ENCODE measurements around the gene OR6K3.
"Not testable (repeated sequence)": the region's sequence is repeated elsewhere in the genome, so short reads cannot be mapped to it uniquely, and the experiment has no call there.

OR6K3 gene, protein sequence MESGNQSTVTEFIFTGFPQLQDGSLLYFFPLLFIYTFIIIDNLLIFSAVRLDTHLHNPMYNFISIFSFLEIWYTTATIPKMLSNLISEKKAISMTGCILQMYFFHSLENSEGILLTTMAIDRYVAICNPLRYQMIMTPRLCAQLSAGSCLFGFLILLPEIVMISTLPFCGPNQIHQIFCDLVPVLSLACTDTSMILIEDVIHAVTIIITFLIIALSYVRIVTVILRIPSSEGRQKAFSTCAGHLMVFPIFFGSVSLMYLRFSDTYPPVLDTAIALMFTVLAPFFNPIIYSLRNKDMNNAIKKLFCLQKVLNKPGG

DNA sequence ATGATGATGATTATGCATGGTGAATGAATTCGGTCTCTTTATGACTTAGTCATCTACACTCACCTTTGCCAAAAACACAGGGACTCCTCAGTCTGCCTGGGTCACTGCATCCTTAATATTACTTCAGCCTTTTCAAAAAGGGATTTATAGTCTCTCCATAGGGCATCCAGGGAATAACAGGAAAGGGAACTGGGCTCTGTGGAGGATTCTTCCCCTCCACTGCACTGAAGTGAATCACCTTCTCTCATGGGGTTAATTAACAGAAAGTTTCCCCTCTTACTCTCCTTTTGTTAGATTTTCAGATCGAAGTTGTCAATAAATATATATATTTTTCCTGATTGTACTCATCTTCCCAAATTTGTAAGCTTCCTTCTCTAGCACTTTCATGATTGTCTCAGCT is at the start of gene OR6K3:
Gene OR6K3 (minus strand): TSS at position 101 of the 400 bp plus-strand sequence. CDS start 2,605 bp downstream, outside the sequence.
- DNase-seq: no peak

DNA sequence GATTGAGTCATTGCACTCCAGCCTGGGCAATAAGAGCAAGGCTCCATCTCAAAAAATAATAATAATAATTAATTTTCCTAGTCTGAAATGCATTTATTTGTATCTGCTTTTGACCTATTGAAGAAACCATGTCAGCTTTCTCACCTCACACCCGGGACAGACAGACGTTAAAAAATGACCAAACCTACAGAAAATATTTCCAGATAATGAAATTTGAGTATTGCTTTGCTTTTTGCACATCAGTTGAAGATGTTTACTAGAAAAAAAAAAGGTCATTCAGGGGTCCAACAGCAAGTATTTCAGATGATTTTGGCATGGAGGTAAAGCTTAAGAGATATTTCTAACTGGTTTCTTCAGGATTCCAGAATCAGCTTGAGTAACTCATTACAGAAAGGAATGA is 33.9 kb upstream of the OR6K3 start, which contains the start of gene OR6K6:
Gene OR6K6 (plus strand): TSS at position 301 of the 400 bp plus-strand sequence. CDS start 168 bp downstream, outside the sequence.
- DNase-seq: no peak

DNA sequence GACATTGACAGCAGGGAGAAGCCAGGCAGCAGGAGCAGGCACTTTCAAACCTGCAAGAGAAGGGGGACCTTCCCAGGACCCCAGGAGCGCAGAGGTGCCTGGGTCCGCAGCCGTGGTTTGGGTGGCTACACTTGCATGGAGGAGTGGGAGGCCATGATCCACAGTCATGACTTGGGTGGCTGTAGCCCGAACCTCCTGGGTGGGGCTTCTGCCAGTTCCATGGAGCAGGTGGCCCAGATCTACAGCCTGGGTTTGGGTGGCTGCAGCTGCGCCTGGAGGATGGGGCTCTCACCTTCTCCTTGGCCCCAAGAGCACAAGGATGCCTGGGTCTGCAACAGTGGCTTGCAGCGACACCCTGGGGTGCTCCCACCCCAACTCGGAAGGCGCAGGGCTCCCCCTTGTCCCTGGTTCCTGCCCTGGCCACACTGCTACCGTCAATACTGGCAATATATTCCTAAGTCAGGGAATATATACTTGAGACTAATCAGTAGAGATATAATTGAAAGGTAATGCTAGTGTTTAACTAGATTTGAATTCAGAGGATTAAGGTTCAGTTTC is 31.7 kb upstream of the OR6K3 start:
- no peak for DNase-seq

DNA sequence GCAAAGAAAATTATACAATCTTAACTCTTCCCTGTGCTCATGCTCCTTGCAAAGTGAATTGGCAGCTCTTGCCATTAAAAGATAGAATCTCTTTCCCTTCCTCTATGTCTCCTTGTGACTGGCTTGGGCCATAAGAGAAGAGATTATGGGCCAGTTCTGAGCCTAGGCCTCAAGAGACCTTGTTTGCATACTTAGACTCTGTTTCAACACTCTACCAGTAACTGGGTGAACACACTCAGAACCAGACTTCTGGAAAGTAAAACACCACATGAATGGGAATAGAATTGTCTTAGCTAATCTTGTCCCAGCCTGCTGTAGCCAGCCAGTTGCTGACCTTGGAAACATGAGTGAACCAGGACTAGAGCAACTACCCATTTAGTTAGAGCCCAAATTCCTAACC is 15.3 kb upstream of the OR6K3 start:
- DNase-seq: no peak

DNA sequence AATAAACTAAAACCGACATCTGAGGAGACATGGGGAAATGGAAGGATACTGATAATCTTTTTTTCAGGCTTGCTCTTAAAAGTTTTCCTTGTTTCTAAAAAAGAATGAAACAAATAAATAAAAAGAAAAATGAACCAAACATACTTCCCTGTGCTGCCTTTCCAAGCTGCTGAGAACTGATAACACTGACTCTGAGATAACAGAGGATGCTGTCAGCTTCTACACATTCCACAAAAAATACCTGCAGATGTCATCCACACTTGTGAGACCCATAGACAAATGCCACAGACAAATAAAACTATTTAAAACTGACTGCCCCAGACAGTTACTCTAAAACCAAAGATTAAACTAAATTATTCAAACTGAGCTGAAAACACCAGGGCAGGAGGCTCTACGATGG is 12.0 kb upstream of the OR6K3 start:
- DNase-seq: no peak

DNA sequence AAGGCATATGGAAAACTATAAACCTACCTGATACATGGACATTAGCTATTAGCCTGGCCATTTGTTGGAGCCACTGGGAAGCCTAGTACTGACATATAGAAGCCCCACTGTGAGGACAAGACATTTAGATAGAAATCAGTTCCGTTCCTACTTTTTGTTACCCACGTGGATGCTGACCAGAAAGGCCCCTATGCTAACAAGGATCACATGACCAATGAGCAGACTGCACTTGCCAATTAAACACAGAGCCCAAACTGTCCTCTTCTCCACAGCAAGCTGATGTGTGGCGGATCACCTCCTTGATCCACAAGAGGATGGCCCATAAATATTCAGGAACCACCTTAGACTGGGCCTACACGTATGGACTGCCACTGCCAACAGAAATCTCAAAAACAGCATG is 11.2 kb upstream of the OR6K3 start:
- no peak for DNase-seq

DNA sequence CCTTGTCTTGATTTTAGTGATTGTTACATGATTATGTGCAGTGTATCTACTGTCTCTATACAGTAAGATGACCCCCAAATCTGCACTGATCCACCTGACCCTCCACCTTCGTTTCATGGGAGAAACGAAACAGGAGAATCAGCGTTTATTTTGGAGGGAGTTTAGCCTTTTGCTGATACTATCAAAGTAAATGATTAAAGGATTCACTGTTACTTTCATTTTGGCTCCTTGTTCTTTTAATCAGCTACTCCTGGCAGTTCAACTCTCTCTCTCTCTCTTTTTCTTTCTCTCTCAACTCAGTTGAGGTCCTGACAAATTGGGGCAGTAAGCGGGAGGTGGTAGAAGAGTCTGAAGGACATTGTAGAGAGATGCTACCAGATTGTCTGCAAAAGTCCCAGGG is 9.9 kb upstream of the OR6K3 start:
- no peak for DNase-seq

DNA sequence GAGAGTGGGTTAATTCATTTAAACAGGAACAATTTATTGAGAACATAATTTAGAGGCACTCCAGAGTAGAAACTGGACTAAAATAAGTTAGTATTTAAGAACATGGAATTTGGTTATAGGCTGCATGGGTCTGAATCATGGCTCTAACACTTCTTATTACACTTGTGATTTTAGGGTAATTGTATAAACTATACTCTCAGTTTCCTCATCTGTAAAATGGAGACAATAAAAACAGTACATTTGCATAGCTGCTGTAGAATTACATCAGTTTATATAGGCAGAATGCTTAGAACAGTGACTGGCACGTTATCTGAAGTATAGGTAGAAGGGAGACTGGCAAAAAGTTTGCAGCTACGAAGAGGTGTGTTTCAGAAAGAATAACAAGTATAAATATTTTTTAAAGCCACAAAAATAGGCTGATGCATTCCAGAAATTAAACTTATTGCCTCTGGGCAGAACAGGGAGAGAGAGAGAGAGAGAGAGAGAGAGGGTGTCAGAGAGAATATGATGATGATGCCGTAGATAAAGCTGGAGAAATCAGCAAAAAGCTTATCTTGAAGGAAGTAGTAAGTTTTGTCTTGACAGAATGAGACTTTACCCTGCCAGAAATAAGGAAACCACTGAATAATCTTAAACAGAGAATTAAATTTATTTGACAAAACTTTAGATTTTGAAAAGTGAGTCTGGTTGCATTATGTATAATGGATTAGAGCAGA is 8.1 kb upstream of the OR6K3 start:
- no peak for DNase-seq

DNA sequence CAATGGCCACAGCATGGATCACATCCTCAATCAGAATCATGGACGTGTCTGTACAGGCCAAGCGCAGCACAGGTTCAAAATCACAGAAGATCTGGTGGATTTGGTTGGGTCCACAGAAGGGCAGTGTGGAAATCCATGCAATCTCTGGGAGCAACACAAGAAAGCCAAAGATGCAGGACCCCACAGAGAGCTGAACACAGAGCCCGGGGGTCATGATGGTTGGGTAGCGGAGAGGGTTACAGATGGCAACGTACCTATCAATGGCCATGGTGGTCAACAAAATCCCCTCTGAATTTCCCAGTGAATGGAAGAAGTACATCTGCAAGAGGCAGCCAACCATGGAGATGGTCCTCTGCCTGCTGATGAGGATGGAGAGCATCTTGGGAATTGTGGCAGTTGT is 3.9 kb upstream of the OR6K3 start:
- no peak for DNase-seq

DNA sequence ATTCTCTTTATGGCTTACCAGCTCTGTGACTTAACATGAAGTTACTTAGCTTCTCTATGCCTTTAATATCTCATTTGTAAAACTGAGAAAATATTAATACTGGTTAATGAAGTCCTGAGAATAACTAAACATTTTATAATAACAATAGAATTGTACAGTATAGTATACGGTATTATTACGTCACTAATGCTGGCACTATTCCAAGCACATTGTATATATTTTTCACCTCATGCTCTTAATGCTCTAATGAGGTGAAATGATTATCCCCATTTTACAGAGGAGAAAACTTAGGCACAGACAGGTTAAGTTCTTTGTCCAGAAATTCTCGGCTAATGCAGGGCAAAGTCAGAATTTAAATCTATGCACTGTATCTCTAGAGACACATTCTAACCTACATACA is 856 bp downstream of the OR6K3 start:
- DNase-seq: no peak

DNA sequence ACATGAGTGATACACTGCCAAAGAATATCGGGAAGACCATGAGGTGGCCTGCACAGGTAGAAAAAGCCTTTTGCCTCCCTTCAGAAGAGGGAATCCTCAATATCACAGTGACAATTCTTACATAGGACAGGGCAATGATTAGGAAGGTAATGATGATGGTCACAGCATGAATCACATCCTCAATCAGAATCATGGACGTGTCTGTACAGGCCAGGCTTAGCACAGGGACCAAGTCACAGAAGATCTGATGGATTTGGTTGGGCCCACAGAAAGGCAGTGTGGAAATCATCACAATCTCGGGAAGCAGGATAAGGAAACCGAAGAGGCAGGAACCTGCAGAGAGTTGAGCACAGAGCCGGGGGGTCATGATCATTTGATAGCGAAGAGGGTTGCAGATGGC is 3.2 kb downstream of the OR6K3 start:
- no peak for DNase-seq

DNA sequence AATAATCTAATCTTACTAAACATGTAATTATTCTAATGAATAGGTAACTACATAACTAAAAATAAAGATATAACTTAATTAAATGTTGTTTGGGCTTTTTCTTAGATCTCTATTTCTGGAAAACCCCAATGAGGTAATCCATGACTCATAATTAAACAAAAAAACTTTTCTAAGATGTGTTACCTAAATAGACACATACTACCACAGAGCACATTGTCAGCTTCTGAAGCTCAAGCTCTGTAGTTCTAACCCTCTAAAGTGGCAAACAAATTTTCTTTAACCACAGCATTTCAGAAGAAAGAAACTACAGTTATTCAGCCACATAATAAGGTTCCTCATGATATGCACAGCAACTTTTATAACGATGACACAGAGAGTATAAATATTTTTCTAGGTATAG is 4.2 kb downstream of the OR6K3 start:
- no peak for DNase-seq

DNA sequence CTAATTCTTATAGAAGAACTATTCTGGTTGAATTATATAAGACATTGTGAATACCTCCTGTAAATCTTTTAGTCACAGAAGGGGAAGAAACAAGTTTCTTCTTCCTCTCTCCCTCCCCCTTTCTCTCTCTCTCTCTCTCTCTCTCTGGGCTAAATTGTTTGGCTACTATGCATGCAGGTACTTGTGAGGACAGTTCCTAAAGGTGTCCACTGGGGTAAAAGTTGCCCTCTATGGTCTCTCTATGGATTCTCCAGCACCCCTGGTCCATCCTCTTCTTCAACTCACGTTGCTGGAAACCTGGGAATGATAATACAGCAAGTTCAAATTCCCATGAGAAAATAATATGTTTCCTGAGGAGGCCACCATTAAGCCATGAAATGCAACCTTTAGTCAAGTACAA is 5.8 kb downstream of the OR6K3 start:
- DNase-seq: no peak

DNA sequence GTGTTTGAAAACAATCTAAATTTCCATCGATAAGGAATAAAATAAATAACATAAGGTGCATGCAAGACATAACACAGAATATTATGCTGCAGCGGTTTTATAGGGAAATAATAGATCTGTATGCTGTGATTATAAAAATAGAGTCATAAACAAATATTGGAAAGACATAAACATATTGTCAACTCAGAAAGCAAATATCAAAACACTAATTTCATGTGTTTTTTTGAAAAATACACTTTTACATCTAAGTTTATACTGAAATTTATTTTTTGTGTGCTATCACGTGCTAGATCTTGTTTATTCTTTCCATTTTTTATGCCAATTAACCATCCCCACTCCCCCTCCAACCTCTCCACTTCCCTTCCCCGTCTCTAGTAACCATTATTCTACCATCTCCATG is 9.4 kb downstream of the OR6K3 start:
- DNase-seq: no peak

DNA sequence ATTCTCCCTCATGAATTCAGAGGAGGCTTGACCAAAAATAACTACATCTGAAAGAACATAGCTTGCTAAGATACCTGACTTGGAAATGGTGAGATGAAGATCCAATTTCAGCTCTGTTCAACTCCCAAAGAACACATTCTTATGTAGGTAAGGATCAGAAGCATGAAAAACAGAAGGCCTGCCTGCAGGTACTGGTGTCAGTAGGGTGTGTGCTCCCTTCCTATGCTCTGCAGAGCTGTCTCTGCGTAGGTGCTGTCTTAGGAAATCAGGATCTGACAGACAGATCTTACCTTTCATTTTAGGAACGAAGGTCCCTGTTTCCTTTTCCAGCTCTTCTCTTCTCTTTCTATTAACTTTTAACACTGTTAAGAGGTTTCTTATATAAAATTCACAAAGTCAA is 14.4 kb downstream of the OR6K3 start:
- DNase-seq: no peak

DNA sequence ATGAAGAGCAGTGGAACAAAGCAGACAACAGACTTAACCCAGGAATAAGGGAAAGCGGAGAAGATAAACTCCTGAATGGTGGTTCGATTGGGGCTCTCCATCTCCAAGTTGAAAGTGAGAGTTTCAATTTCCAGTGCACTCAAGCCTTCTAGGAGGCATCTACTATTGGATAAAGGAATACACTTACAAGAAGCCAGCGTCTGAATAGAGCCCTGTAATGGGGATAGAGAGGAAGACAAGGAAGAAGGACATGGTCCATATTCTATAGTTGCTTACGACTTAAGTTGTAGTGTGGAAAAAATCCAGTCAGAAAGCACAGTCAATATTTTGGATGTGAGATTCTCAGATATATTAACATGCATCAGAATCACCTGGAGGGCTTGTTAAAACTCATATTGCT is 20.0 kb downstream of the OR6K3 start, which contains the start of gene OR6K2:
Gene OR6K2 (minus strand): TSS at position 101 of the 400 bp plus-strand sequence. CDS start 0 bp downstream, at position 101.
- DNase-seq: no peak

DNA sequence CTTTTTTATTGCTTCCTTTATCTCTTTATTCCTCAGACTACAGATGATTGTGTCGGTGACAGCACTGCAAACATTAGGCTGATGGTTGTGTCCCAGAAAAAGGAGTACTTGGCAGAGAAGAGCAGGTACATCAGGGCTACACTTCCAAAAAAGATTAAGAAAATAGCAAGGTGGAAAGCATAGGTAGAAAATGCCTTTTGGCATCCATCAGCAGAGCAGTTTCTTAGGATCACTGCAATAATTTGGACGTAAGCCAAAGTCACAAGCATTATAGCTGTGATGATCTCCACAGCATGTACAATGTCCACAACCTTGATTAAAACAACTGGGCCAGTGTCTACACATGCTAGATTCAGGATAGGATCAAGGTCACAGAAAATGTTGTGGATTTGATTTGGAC is 25.9 kb downstream of the OR6K3 start:
- no peak for DNase-seq

DNA sequence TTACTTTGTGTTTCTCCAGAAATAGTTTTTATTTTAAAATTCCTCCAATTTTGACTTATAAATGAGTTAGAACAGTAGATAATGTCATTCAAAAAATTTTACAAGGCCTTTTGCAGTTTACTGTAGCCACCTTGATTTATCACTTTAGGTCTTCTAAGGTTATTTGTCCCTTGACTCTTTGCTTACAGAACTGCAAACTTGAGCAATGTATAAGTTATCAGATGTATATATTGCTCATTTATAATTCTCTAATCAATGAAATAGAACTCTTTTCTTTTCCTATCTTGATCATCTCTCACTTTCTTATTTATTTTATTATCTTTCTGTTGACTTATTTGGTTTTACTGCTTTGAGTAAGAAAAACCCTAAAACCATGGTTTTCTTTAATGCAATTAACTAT is 28.2 kb downstream of the OR6K3 start:
- no peak for DNase-seq

DNA sequence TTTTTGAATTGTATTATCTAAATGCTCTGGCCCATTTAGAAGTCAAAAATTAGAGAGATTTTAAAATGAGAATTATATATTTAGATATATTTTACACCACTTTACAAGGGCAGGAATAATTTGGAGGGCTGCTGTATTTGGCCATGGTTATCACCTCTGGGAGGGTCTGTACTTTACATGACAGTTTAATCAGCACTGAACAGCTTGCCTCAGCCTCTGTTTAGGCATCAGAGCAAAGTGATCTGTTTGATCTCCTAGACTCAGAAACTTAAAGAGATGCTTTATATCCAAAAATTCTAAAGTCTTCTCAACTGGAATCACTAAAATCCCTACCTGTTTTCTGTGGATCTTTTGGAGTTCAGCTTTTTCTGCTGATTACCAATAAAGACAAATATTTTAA is 28.6 kb downstream of the OR6K3 start:
- DNase-seq: no peak

DNA sequence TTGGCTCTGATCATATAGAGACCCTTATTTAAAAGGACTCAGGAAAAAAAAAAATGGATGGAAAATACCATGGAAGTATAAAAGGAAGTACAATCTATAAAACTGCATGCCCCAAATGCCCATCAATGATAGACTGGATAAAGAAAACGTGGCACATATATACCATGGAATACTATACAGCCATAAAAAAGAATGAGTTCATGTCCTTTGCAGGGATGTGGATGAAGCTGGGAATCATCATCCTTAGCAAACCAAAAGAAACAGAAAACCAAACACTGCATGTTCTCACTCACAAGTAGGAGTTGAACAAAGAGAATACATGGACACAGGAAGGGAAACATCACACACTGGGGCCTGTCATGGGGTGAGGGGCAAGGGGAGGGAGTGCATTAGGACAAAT is 29.4 kb downstream of the OR6K3 start:
- DNase-seq: not testable (repeated sequence)

DNA sequence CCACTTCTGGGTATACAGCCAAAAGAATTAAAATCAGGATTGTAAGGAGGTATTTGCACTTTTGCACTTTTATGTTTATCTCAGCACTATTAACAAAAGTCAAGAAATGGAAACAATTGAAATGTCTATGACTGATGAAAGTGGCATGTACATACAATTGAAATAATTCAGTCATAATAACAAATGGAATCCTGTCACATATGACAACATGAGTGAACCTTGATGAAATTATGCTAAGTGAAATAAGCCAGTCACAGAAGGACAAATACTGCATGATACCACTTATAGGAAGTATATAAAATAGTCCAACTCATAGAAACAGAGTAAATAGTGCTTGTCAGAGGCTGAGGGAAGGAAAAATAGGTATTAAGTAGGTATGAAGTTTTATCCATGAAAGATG is 30.6 kb downstream of the OR6K3 start:
- DNase-seq: no peak

DNA sequence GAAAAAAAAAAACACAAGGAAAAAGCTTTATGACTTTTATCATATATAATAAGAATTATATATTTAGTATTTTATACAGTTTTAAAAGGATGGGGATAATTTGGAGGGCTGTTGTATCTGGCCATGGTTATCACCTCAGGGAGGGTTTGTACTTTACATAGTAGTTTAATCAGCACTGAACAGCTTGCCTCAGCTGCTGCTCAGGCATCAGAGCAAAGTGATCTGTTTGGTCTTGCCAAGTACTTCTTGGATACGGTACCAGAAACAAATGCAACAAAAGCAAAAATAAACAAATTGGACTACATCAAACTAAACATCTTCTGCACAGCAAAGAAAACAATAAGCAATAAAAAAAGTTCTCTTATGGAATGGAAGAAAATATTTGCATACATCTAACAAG is 31.4 kb downstream of the OR6K3 start:
- no peak for DNase-seq

DNA sequence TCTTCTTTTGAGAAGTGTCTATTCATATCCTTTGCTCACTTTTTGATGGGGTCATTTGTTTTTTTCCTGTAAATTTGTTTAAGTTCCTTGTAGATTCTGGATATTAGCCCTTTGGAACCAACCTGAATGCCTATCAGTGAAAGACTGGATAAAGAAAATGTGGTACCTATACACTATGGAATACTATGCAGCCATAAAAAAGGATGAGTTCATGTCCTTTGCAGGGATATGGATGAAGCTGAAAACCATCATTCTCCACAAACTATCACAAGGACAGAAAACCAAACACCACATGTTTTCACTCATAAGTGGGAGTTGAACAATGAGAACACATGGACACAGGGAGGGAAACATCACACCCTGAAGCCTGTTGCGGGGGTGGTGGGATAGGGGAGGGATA is 32.2 kb downstream of the OR6K3 start:
- not testable (repeated sequence) for DNase-seq

DNA sequence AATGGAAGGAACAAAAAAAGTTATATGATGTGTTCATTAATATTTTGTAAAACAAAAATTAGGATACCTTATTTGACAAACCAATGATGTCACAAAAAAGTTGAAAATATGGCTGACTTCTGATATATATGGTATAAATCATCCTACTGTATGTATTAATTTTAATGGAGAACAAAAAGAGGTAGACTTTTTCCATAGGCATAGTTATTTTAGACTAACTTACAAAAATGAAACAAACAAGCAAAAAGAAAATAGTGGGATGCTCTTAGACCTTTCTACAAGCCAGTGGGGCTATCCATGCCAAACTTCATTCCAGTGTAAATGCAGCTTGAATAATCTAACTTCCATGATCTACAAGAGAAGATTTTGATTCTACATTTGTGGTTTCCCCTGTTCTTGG is 33.5 kb downstream of the OR6K3 start:
- no peak for DNase-seq

Data from DMS79 (cell line).